ENCODE results near the gene FBXL17.
A peak's percentile ranks its signal among the peaks of the same experiment; 100 is the strongest.

FBXL17 gene

DNA sequence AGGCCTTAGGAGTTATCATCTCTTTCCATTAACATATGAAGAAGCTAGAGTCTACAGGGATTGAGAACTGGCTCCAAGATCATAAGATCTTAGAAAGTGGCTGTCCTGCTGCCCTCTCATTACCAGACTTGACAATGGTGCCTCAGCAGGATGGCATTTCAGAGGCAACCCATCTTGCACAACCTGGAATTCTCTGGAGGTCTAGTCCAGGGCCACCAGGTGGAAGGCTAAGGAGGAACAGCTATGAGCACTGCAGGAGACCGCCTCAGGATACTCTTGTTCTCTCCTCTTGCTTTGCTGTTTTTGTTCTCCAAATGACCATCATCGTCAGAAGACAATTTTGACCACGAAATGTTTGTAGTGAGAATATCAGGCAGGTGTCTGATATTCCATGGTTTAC lies 322.6 kb downstream of the FBXL17 start:
- TF ChIP-seq, protein P1, sequence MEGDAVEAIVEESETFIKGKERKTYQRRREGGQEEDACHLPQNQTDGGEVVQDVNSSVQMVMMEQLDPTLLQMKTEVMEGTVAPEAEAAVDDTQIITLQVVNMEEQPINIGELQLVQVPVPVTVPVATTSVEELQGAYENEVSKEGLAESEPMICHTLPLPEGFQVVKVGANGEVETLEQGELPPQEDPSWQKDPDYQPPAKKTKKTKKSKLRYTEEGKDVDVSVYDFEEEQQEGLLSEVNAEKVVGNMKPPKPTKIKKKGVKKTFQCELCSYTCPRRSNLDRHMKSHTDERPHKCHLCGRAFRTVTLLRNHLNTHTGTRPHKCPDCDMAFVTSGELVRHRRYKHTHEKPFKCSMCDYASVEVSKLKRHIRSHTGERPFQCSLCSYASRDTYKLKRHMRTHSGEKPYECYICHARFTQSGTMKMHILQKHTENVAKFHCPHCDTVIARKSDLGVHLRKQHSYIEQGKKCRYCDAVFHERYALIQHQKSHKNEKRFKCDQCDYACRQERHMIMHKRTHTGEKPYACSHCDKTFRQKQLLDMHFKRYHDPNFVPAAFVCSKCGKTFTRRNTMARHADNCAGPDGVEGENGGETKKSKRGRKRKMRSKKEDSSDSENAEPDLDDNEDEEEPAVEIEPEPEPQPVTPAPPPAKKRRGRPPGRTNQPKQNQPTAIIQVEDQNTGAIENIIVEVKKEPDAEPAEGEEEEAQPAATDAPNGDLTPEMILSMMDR (IDR thresholded peaks at IDR 0.05; ENCODE audit: control insufficient read depth, extremely low read depth, insufficient read depth) = no peak
- H3K4me3 ChIP-seq (ENCODE audit: low read depth, low read length) = no peak overlapping the region
- no peak for DNase-seq (ENCODE audit: low read depth)

DNA sequence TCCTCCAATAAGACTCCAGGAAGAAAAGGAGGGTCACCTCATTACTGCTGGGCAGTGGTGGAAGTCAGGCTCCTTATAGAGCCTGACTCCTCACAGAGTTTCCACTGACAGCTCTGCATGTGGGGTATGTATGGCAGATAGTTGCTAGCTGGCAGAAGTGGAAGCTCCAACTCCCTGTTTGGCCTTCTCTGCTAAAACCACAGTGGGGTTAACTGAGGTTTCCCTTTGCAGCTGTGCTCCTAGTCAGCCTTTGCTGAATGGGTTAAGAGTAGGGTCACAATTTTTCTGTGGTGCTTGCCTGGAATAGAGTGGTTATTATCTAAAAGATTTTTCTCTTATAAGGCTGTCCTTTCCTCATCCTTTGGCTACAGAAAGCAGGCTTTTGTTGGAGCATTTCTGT lies 327.5 kb downstream of the FBXL17 start:
- H3K4me3 ChIP-seq (ENCODE audit: low read depth, low read length) = no peak overlapping the region
- TF ChIP-seq, protein P1 (IDR thresholded peaks at IDR 0.05; ENCODE audit: control insufficient read depth, extremely low read depth, insufficient read depth) = no peak
- DNase-seq (ENCODE audit: low read depth) = no peak

DNA sequence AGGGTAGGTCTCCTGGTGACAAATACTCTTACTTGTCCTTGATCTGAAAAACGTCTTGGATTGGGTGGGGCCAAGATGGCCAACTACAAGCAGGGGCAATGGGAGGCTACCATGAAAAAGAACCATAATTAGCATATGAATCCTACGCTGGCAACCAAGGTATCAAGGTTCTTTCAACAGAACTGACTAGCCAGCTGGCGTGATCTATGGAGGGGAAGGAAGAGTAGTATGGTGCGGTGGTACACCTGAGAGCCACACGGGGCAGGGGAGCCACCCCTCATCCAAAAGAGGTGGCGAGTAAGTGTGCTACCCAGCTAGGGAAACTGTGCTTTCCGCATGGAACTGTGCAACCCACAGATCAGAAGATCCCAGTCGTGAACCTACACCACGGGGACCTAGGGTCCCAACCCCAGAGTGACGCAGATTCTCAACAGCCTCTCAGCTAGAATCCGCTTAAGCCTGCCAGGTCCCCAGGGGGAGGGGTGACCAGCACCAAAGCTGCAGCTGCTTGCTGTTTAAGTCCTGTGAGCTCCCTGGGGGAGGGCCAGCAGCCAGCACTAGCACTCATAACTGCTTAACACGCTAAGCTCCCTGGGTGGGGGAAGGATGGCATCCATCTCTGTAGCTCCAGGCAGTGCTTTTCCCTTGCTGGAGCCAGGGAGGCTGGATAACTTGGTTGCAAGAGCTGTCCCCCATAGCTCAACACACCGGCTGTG lies 334.8 kb downstream of the FBXL17 start:
- no peak for DNase-seq (ENCODE audit: low read depth)

DNA sequence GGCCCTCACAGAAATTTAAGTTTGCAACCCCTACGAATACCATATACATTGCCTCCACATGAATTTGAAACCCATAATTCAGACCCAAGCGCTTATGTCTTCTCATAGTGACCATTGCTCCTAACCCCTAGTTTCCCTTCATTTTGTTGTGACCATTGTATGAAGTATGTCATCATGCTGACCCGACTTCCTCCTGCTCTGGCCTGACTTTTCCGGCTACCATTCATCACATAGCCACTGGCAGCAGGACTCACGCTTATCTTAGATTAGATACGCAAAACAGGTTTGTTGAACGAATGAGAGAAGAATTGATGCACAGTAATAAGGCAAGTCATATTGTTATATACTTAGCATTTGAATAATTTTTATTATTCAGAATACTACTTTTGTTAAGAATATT lies 345.4 kb downstream of the FBXL17 start:
- DNase-seq (ENCODE audit: low read depth) = no peak
- TF ChIP-seq, protein P1 (IDR thresholded peaks at IDR 0.05; ENCODE audit: control insufficient read depth, extremely low read depth, insufficient read depth) = no peak
- no peak overlapping the region for H3K4me3 ChIP-seq (ENCODE audit: low read depth, low read length)

More for the DNA sequence above, 334.8 kb downstream of the FBXL17 start:
- TF ChIP-seq, protein P1 (IDR thresholded peaks at IDR 0.05; ENCODE audit: control insufficient read depth, extremely low read depth, insufficient read depth) = no peak
- no peak overlapping the region for H3K4me3 ChIP-seq (ENCODE audit: low read depth, low read length)

DNA sequence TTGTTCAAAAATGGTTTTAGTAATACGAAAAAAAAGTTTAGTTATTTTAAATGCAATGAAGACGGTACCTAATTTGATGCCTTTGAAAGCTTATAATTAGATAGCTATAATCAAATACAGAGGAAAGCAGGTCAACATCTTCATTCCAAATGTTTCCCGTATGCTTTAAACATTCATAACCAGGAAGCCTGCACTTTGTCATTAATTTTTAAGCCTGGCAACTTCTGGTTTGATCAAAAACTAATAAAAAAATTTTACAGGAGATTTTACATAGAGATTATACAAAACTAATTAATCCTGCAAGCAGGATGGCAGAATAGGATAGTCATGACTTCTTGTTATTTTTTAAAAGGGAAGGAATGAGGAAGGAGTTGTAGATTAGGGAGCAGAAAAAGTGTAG lies 353.0 kb downstream of the FBXL17 start:
- TF ChIP-seq, protein P1 (IDR thresholded peaks at IDR 0.05; ENCODE audit: control insufficient read depth, extremely low read depth, insufficient read depth) = no peak
- DNase-seq (ENCODE audit: low read depth) = peak; percentile 42
- no peak overlapping the region for H3K4me3 ChIP-seq (ENCODE audit: low read depth, low read length)

DNA sequence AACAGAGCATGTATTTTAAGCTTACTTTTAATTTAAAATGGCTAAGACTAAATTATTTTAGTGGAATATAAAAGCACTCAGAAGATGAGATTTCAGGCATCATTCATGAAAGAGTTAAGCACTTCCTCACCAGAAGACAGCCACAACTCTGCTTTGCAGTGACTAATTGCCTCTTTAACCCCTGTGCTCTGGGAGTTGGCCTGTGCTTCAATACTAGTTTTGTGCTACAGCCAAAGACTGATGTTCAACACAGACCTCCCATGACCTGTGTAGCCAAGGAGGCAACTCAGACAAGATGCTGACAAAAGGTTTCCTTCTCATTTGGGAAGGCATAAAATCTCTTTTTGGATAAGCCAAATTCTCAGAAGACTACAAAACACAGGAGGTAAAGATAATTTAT lies 353.5 kb downstream of the FBXL17 start:
- TF ChIP-seq, protein P1 (IDR thresholded peaks at IDR 0.05; ENCODE audit: control insufficient read depth, extremely low read depth, insufficient read depth) = no peak
- no peak overlapping the region for H3K4me3 ChIP-seq (ENCODE audit: low read depth, low read length)
- peak; percentile 31 for DNase-seq (ENCODE audit: low read depth)

DNA sequence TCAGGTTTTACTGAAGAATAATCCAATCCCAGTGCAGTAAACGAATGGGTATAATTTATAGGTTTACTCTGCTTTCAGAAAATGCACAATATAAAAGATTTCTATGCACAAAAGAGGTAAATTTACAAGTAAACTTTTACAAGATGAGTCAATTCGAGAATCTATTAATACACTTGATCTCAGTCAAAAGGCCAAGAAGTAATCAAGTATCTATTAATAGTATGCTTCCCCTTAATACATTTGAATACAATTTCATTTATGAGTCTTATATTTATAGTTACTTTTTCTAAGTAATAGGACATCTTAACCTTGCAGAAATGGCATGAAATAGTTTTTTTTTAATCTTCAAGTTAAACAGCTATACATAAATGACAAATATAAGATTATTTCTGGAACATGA lies 355.9 kb downstream of the FBXL17 start:
- TF ChIP-seq, protein P1 (IDR thresholded peaks at IDR 0.05; ENCODE audit: control insufficient read depth, extremely low read depth, insufficient read depth) = no peak
- DNase-seq (ENCODE audit: low read depth) = no peak
- no peak overlapping the region for H3K4me3 ChIP-seq (ENCODE audit: low read depth, low read length)
